HCT116 (cell line): Measurements from ENCODE around the gene GNB1L. TPM values are rescaled to one million over a fixed set of nuclear protein-coding genes. Genes with fewer than 3 reads are reported as not detected.

Experiments used
- ATAC-seq: fragments of 200-7000 bp; cut with Tn5 transposase; 2 replicates; pipeline ENCODE4 v1.9.1; 2020; ENCODE audit warnings: mild to moderate bottlenecking, moderate library complexity
- BruUV-seq: library from RNA; stranded (reverse); fragments of 400-500 nt; replicated peaks from 2 replicates; lab custom pipeline; 2021; lab: Mats Ljungman, UMichigan
- CTCF ChIA-PET: fragments of 300-600 bp; sonication (Branson Sonifier 250); formaldehyde crosslinking; loops from one replicate; lab custom pipeline; 2021; ENCODE audit warnings: antibody characterized with exemption; lab: Charles Lee
- POLR2A ChIA-PET: fragments of 300-600, 350-600 bp; sonication (Branson Sonifier 250); formaldehyde crosslinking; loops from one replicate; lab custom pipeline; 2021; ENCODE audit warnings: antibody characterized with exemption; lab: Charles Lee
- RAD21 ChIA-PET, 2 experiments: fragments of 300-600 bp; sonication (Branson Sonifier 250); formaldehyde crosslinking; loops; one replicate each; lab custom pipeline; 2023; ENCODE audit warnings: low total read pairs in 2 of 2; ENCODE audit not compliant: uncharacterized antibody in 2 of 2, unreplicated experiment in 2 of 2, low non-redundant PET in 1 of 2; lab: Charles Lee
- DNase-seq: peaks from one replicate; pipeline ENCODE4 v3.0.0-alpha.2; 2010; ENCODE audit warnings: low read depth, low spot score
- H2AFZ ChIP-seq: fragments of 200-600 bp; shearing (Covaris generic), sonication (generic); 2 replicates; pipeline ENCODE4 v1.6.1; 2017; ENCODE audit warnings: low read depth, mixed run types, mixed read lengths, antibody characterized with exemption, low read length; ENCODE audit not compliant: poor library complexity, severe bottlenecking
- H3K27ac ChIP-seq: 2 replicates; pipeline ENCODE4 v1.5.1; 2012; ENCODE audit warnings: low read depth, low read length
- H3K27me3 ChIP-seq: fragments of 200-600 bp; sonication (generic); 2 replicates; pipeline ENCODE4 v1.6.1; 2016; ENCODE audit warnings: mixed run types, low read length, mixed read lengths; ENCODE audit not compliant: insufficient read depth
- H3K36me3 ChIP-seq, 2 experiments: fragments of 200-500 bp in 1 of 2; fragments of 200-600 bp in 1 of 2; sonication (Bioruptor generic) in 1 of 2; sonication (generic) in 1 of 2; 2 replicates each; pipeline versions ENCODE4 v1.5.1 to v1.6.1; 2014 to 2016; ENCODE audit warnings: low read length in 2 of 2, inconsistent platforms in 1 of 2, mixed read lengths in 1 of 2, mixed run types in 1 of 2; ENCODE audit not compliant: insufficient read depth in 2 of 2, control insufficient read depth in 1 of 2
- H3K4me1 ChIP-seq, 2 experiments: fragments of 200-600 bp in 1 of 2; sonication (generic) in 1 of 2; 2 replicates each; pipeline versions ENCODE4 v1.5.1 to v1.6.1; 2012 to 2017; ENCODE audit warnings: low read length in 2 of 2, inconsistent platforms in 1 of 2, mild to moderate bottlenecking in 1 of 2, mixed read lengths in 1 of 2, mixed run types in 1 of 2, moderate library complexity in 1 of 2; ENCODE audit not compliant: insufficient read depth in 2 of 2, control insufficient read depth in 1 of 2
- H3K4me2 ChIP-seq: fragments of 200-600 bp; sonication (generic); 2 replicates; pipeline ENCODE4 v1.6.1; 2017; ENCODE audit warnings: mixed run types, low read length, mixed read lengths
- H3K4me3 ChIP-seq, 2 experiments: fragments of 200-600 bp in 1 of 2; sonication (generic) in 1 of 2; replicated peaks in 1 of 2; 2 replicates each; pipeline ENCODE4 v1.5.1; 2011 to 2016; ENCODE audit warnings: low read length in 2 of 2, control low read depth in 1 of 2, low read depth in 1 of 2, mild to moderate bottlenecking in 1 of 2, mixed read lengths in 1 of 2, mixed run types in 1 of 2
- H3K79me2 ChIP-seq: fragments of 200-600 bp; sonication (generic); 2 replicates; pipeline ENCODE4 v1.6.1; 2017; ENCODE audit warnings: mild to moderate bottlenecking, mixed run types, low read length, moderate library complexity, mixed read lengths; ENCODE audit not compliant: insufficient read depth
- H3K9ac ChIP-seq: fragments of 200-600 bp; sonication (generic); 2 replicates; pipeline ENCODE4 v1.6.1; 2016; ENCODE audit warnings: low read length, mixed read lengths
- H3K9me2 ChIP-seq: fragments of 200-600 bp; sonication (generic), shearing (Covaris generic); 2 replicates; pipeline ENCODE4 v1.6.1; 2017; ENCODE audit warnings: mixed run types, mild to moderate bottlenecking, moderate library complexity; ENCODE audit not compliant: insufficient read depth
- H3K9me3 ChIP-seq, 2 experiments: fragments of 200-500 bp in 1 of 2; fragments of 200-600 bp in 1 of 2; sonication (Bioruptor generic) in 1 of 2; sonication (generic) in 1 of 2; 2 replicates each; pipeline ENCODE4 v1.6.1; 2014 to 2017; ENCODE audit warnings: low read length in 2 of 2, mixed read lengths in 2 of 2, inconsistent platforms in 1 of 2, low read depth in 1 of 2, mild to moderate bottlenecking in 1 of 2, mixed run types in 1 of 2, moderate library complexity in 1 of 2; ENCODE audit not compliant: control insufficient read depth in 1 of 2, insufficient read depth in 1 of 2
- H4K20me1 ChIP-seq: fragments of 200-600 bp; sonication (generic), shearing (Covaris generic); 2 replicates; pipeline ENCODE4 v1.6.1; 2017; ENCODE audit warnings: mixed run types, mild to moderate bottlenecking, moderate library complexity; ENCODE audit not compliant: insufficient read depth
- CBX3 ChIP-seq: IDR thresholded peaks from 2 replicates; pipeline ENCODE4 v1.6.1; 2012; ENCODE audit warnings: low read depth
- CEBPB ChIP-seq: IDR thresholded peaks from 2 replicates; pipeline ENCODE4 v1.6.1; 2012; ENCODE audit warnings: low read depth
- EZH2 ChIP-seq: fragments of 200-600 bp; sonication (generic); IDR thresholded peaks from 2 replicates; pipeline ENCODE4 v1.6.1; 2017; ENCODE audit warnings: antibody characterized with exemption, mixed run types
- POLR2A ChIP-seq: IDR thresholded peaks from 2 replicates; pipeline ENCODE4 v1.7.0; 2011; ENCODE audit warnings: borderline replicate concordance; ENCODE audit not compliant: insufficient read depth, insufficient read length; ENCODE audit errors: extremely low read depth
- SRF ChIP-seq: IDR thresholded peaks from 2 replicates; pipeline ENCODE4 v1.6.1; 2012; ENCODE audit warnings: low read depth
- YY1 ChIP-seq: IDR thresholded peaks from 2 replicates; pipeline ENCODE4 v1.6.1; 2011; ENCODE audit warnings: low read length, low read depth, moderate library complexity, mild to moderate bottlenecking; ENCODE audit not compliant: insufficient replicate concordance; ENCODE audit errors: extremely low read depth
- intact Hi-C: fragments of 100-400 bp; cut with micrococcal nuclease; formaldehyde crosslinking; loops from 2 replicates; pipeline ENCODE4 v1.10.0; 2022
- total RNA-seq: library from RNA; stranded (reverse); gene quantifications from one replicate; pipeline ENCODE4 v1.2.1, GENCODE V29; 2021; ENCODE audit not compliant: unreplicated experiment
- TF ChIP-seq, protein P1 (sequence below): IDR thresholded peaks from 2 replicates; pipeline ENCODE4 v1.6.1; 2012; ENCODE audit warnings: low read depth
- TF ChIP-seq, protein P2 (sequence below): IDR thresholded peaks from 2 replicates; pipeline ENCODE4 v1.6.1; 2012
- TF ChIP-seq, protein P3 (sequence below): IDR thresholded peaks from 2 replicates; pipeline ENCODE4 v1.6.1; 2011; ENCODE audit warnings: mild to moderate bottlenecking, low read length, moderate library complexity; ENCODE audit not compliant: insufficient replicate concordance; ENCODE audit errors: extremely low read depth

Gene GNB1L
- total RNA-seq, 1 experiment from 2014 or later = 12.1 TPM

DNA sequence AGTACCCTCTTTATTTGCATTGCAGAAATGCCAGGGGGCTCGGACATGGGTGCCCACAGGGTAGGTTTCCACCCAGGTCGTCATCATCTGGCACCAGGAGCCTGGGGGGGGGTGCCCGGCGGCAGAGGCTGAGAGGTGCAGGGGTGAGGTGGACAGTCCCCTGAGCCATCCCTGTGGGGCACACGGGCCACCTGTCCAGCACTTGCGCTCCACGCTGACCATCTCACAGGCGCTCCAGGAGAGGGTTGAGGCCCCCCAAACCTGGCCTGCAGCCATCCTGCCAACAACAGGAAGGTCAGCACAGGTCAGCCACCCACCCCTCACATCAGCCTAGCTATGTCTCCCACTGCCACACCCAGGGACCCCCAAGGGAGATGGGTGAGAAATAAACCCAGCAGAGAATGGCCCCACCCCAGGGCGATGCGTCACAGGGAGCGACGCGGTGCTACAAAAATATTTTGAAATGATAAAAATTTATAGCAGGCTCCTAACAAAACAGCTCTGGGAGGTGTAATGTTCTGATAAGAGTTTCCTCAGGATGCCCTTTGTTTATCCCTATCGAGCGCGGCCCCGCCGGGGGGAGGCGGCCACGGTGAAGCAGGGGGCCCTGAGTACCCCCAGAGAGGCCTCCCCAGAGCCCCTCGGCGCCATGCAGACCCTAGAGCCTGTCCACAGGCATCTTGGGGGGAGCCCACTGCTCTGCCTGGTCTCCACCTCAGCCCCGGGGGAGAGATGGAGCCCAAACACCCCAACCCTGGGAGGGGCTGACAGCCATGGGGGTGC, 21.0 kb upstream of the GNB1L start:
- TF ChIP-seq, protein P1, sequence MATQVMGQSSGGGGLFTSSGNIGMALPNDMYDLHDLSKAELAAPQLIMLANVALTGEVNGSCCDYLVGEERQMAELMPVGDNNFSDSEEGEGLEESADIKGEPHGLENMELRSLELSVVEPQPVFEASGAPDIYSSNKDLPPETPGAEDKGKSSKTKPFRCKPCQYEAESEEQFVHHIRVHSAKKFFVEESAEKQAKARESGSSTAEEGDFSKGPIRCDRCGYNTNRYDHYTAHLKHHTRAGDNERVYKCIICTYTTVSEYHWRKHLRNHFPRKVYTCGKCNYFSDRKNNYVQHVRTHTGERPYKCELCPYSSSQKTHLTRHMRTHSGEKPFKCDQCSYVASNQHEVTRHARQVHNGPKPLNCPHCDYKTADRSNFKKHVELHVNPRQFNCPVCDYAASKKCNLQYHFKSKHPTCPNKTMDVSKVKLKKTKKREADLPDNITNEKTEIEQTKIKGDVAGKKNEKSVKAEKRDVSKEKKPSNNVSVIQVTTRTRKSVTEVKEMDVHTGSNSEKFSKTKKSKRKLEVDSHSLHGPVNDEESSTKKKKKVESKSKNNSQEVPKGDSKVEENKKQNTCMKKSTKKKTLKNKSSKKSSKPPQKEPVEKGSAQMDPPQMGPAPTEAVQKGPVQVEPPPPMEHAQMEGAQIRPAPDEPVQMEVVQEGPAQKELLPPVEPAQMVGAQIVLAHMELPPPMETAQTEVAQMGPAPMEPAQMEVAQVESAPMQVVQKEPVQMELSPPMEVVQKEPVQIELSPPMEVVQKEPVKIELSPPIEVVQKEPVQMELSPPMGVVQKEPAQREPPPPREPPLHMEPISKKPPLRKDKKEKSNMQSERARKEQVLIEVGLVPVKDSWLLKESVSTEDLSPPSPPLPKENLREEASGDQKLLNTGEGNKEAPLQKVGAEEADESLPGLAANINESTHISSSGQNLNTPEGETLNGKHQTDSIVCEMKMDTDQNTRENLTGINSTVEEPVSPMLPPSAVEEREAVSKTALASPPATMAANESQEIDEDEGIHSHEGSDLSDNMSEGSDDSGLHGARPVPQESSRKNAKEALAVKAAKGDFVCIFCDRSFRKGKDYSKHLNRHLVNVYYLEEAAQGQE = no peak
- no peak for TF ChIP-seq POLR2A
- TF ChIP-seq, protein P2, sequence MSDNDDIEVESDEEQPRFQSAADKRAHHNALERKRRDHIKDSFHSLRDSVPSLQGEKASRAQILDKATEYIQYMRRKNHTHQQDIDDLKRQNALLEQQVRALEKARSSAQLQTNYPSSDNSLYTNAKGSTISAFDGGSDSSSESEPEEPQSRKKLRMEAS = no peak
- TF ChIP-seq CBX3 = no peak
- no peak for TF ChIP-seq YY1
- no peak for TF ChIP-seq CEBPB
- no peak for TF ChIP-seq EZH2
- no peak for TF ChIP-seq SRF
- TF ChIP-seq, protein P3, sequence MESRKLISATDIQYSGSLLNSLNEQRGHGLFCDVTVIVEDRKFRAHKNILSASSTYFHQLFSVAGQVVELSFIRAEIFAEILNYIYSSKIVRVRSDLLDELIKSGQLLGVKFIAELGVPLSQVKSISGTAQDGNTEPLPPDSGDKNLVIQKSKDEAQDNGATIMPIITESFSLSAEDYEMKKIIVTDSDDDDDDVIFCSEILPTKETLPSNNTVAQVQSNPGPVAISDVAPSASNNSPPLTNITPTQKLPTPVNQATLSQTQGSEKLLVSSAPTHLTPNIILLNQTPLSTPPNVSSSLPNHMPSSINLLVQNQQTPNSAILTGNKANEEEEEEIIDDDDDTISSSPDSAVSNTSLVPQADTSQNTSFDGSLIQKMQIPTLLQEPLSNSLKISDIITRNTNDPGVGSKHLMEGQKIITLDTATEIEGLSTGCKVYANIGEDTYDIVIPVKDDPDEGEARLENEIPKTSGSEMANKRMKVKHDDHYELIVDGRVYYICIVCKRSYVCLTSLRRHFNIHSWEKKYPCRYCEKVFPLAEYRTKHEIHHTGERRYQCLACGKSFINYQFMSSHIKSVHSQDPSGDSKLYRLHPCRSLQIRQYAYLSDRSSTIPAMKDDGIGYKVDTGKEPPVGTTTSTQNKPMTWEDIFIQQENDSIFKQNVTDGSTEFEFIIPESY = no peak
- no peak overlapping the region for H3K4me2 ChIP-seq
- peaks cover 5 to 12% of the 10 kb centered on the region in 2 experiments for H3K4me1 ChIP-seq
- ChIA-PET CTCF (no interaction called here), POLR2A (no interaction called here), RAD21 (no interaction called here)
- H3K9me2 ChIP-seq = no peaks in the 10 kb centered on the region
- no peaks in the 10 kb centered on the region for H3K27me3 ChIP-seq
- H3K79me2 ChIP-seq = no peaks in the 10 kb centered on the region
- no peak for ATAC-seq
- DNase-seq = no peak
- BruUV-seq = no TSS peak
- H3K9ac ChIP-seq = no peak overlapping the region
- no peak overlapping the region for H3K4me3 ChIP-seq
- no peaks in the 10 kb centered on the region for H4K20me1 ChIP-seq
- no peaks in the 10 kb centered on the region for H3K36me3 ChIP-seq
- H3K27ac ChIP-seq = no peak overlapping the region
- H2AFZ ChIP-seq = no peak overlapping the region
- intact Hi-C loops = no loop called here
- H3K9me3 ChIP-seq = no peaks in the 10 kb centered on the region
